DMS53 treated with DMSO at 0.1 percent for 48 hours (cell line): ENCODE results near the gene ARHGAP23.
A peak's percentile ranks its signal among the peaks of the same experiment; 100 is the strongest.

Source experiments
- DNase-seq: peaks from one replicate; lab custom pipeline; 2025; ENCODE audit not compliant: unreplicated experiment; lab: John Stamatoyannopoulos, UW

ARHGAP23 gene

GRCh38 chr17:38428112-38428642 lies at the start of gene ARHGAP23:
Gene ARHGAP23 (plus strand): TSS chr17:38428464. CDS start chr17:38428486, 22 bp downstream.
- DNase-seq: no peak

- no peak for DNase-seq
These were observed 48.8 kb upstream of the ARHGAP23 start for GRCh38 chr17:38379448-38379847.

DNA sequence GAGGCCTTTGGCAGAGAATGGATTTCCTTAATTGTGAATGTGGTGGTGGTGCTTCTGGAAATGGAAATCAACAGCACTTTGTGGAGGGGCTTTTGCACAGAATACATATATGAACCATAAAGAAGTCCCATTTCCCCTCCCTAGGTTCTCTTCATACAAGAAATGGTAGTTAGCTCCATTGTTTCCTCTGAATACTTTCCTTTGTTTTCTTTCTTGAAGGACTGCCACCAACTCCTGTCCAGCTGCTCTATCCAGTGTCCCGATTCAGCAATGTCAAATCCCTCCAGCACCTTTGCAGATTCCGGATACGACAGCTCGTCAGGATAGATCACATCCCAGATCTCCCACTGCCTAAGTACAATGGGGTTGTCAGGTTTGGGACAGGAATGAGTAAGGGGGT lies 33.2 kb upstream of the ARHGAP23 start:
- no peak for DNase-seq

DNA sequence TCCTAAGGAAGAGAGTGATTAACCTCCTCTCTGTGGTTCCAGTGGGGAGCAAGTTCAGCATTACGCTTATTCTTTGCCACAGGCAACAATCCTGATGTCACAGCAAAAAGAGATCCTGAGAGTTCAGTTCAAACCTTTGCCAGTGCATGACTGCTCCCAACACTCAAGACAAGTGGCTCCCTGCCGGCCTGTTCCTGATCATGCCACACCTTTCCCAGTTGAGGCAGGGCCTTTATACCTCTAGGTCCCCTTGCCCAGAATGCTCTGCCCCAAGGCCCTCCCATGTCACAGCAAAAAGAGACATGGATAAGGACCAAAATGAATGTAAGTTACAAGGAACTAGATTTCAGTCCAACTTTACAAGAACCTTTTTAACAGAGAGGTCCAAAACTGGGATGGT lies 31.0 kb upstream of the ARHGAP23 start:
- DNase-seq: no peak

DNA sequence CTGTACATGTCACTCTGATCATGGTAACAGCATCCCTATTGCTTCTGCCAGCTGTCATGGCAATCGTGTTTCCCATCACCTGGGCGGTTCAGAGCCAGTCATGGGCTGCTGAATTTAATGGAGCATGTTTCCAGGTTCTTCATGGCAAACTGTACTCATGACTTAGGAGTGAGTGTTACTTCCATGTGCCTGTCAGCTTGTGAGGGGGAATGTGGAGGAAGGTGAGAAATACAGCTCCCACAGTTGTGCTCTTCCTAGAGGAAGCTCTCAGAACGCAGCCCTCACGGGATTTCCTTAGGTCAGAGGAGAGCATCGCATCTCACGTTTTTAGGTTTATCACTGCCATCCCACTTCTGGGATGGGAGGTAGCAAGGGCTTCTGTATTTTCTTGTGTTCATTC lies 28.0 kb upstream of the ARHGAP23 start:
- DNase-seq: no peak

DNA sequence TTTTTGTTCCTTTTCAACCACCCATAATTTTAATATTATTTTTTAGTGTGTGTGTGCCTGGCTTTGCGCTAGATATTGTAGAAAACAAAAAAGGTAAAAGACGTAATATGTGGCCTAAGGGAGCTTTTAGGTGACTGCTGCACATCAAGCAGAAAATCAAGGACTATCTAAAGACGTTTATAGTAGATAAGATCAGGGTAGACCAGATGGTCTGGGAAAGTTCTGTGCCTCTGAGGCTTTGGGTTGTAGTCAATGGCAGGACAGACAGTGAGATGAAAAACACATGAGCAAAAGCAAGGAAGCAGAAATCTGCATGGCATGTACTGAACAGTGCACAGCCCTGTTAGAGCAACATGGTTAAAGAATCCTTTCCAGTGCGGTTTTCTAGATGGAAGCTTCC lies 26.8 kb upstream of the ARHGAP23 start:
- DNase-seq: no peak

DNA sequence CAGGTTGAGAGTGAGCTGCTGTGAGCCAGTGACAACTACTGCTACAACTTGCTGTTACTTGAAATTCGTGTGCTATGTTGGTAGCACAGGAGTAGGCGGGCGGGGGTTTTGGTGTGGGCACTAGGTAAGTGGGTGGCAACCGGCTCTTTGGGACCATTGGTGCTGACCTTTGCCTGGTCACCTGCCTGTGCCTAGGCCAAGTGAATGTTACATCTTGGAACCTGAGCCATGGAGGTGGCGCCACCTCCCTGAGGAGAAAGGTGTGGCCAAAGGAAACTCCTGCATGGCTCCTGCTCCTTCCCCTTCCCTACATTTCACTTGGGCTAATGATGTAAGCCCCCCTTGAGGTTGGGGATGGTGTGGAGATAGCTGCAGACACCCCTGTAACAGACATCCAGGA lies 25.4 kb upstream of the ARHGAP23 start:
- DNase-seq: no peak

DNA sequence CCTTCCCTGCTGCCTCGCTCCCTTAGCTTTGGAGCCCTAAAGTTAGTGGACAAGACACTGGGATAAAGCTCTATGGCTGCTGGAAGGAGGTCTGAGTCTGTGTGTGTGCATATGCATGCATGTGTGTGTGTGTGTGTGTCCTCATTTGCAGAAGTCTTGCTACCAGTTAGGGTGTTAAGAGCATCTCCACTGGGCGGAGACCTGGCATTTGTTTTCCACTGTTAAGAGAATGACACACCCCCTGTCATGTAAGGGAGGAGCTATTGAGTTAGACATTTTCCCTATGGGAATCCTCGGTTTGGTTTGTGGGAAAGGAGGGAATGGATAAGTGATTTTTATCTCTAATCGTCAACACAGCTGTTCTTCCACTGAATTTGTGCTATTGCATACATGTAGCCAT lies 24.8 kb upstream of the ARHGAP23 start:
- no peak for DNase-seq

DNA sequence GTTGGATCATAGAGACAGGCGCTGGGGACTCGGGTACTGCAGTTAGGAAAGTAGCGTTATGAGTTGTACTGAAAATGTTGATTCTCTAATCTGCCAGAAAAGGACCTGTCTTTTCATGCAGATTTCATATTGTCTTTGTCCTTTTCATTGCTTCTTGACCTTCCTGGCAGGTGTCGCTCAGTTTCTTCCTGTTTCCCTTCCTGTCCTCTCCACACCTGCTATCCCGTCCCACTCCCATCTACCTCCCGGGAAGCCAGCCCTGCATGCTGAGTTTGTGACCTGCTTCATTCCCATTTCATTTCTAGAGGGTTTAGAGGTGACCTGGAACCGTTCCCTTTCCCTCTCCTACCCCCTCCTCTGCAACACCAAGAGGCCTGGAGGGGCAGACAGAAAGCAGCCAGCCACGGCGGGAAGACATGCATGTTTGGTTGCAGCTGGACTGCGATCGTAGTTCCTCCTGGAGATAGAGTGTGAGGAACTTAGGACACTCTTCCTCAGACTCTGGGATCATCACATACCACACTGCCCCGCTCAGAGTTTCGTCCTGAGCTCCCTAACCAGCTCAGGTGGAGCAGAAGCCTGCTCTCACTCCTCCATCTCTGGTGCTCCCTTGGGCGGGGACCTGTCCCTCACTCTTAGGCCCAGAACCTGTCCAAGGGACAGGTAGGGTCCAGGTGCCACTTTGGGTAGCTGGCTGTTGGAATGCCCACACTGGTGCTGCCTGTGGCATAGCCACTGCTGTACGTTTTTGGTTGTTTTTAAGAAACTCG lies 23.9 kb upstream of the ARHGAP23 start:
- DNase-seq: no peak

GRCh38 chr17:38405654-38406053 lies 22.6 kb upstream of the ARHGAP23 start:
- DNase-seq: no peak

GRCh38 chr17:38410201-38410600 lies 18.1 kb upstream of the ARHGAP23 start:
- DNase-seq: no peak

DNA sequence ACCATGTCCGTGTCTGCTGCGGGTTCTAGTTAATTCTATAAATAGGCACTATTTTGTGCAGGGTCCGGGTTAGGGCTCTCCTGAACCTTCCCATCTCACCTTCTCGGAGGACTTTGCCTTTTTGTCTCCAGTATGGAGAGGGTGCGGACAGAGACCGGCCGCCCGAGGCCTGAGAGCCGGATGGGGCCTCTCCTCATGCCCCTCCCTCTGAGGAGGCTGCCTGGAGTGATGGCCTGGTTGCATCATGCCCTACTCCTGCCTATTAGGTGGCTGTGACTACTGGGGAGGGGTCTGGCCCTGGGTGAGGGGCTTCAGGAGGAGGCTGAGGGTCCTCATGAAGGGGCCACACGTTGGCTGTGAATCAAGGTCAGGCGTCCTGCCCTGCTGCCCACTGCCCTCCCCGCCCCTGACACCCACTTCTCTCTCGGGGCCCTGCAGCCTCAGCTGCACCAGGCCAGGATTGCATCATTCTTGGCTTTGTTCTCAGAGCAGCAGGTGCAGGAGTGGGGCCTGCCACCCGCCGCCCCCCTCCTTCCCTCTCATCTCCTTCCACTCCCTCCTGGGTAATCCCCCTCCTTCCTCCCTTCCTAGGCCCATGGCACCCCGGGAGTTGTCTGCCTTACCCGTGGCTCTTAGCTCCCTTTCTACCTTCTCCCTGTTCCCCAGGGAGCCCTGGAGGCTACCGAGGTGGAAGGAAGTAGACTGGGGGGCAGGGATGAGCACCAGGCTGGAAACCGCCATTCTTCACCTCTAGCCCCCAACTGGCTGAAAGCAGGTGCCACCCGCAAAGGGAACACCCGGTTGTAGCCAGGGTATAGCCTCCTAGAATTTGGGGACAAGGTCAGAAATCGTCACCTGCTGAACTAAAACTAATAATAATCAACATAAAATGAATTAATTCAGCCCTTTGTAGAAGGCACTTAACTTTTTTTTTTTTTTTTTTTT lies 12.7 kb upstream of the ARHGAP23 start:
- DNase-seq: peak; percentile 78

DNA sequence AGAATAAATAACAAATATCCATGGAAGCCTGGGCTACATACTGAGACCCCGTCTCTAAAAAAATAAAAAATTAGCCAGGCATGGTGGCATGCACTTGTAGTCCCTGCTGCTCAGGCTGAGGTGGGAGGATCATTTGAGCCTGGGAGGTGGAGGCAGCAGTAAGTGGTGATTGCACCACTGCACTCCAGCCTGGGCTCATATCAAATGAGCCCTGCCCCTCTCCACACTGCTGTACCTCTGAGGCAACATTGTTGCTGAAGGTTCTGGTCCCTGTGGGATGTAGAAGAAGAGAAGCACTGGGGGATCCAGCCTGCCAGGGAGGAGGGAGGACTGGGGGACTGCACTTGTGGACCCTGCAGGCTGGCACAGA lies 11.4 kb upstream of the ARHGAP23 start:
- DNase-seq: no peak

GRCh38 chr17:38417210-38417951 lies 10.9 kb upstream of the ARHGAP23 start:
- DNase-seq: no peak

DNA sequence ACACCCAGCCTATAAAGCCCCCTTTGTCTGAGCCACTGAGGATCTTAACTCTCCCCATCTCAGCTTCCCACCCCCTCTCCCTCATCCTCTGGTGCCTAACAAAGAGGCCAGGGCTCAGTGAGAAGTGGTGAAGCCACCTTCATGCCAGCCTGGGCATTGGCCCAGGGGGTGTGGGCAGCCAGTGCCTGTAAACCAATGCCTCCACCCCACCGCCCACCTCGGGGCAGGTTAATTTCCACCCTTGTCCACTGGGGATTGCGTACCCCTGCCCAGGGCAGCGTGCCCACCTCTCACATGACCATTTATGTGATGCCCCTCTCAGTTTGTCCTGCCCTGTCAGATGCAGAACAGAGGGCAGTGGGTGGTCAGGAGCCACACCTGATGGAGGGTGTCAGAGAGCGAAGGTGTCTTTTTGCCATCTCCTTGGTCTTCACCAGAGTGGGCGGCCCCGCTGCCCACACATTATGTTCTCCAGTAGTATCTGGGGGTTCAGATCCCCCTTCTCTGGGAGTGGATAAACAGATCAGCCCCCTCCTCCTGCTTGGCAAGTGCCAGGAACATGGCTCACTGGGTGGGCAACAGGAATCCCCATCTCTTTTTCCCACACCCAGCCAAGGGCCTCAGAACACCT lies 10.1 kb upstream of the ARHGAP23 start:
- no peak for DNase-seq

DNA sequence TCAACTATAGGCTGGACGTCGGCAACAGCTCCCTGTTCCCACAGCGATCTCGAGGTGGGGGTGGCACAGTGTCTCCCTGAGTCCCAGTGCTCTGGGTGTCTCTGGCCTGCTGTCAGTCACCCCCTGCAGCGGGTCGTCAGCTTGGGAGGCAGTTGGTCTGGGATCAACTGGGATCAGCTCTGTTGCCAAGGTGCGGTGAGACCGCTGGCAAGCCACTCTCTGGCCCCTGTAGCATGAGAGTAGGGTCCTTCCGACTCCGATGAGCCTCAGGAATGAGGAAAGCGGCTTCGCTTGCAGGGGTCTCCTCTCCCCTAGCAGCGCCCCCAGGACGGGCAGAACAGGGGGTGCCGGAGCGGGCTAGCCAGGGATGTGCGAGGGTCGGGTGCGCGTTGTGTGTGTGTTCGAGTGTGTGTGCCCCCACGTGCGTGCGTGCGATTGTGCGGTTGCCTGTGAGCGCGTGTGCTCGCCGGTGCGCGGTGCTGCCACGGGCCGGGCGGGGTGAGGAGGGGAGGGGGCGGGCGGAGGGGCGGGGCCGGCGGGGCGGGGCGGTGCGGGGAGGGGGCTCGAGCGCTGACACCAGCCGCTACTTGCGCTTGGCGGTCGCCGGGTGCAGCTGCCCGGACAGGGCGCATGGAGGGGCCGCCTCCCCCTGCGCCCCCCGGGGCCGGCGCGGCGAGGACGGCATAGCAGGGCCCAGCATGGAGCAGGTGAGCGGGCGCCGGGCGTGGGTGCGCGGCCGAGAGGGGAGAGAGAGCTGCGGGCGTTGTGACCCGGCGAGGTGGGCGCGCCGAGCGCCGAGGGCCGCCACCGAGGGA lies 9.4 kb upstream of the ARHGAP23 start:
- DNase-seq: no peak

GRCh38 chr17:38419508-38419981 lies 8.7 kb upstream of the ARHGAP23 start:
- no peak for DNase-seq

- no peak for DNase-seq
These were observed 7.7 kb upstream of the ARHGAP23 start for GRCh38 chr17:38420518-38420917.

DNA sequence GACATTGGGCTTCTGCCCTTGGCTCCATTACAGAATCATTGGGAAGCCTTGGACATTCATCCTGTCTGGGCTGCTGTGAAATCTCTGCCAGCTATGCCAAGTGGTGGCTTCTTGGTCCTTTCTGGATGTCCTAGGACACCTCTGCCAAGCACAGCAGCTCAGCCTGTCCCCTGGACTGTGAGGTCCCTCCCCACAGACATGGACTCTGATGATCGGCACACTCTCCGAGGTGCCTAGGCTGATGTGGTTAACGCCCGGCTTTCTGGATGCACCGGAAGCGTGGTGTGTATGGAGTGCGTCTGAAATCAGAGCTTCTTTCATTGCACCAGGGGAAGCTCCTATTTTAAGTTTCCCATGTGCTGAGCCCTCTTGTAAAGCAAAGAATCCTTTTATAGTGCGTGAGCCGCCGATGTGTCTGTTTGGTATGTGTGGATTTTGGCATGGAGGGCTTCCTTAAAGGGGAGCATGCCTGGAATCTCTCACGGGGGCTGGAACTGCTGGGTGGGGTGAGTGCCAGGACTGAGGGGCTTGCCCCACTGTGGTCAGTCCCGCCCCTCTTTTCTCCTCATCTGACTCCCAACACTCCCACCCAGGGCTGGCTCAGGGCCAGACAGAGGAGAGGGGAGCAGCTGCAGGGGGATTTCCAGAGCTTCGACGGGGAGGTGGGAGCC lies 7.0 kb upstream of the ARHGAP23 start:
- no peak for DNase-seq
